ENCODE data around the gene KCNA10. TPM values are rescaled to one million over a fixed set of nuclear protein-coding genes. Genes with fewer than 3 reads are reported as not detected.

Gene KCNA10
- not detected in 2 replicates for total RNA-seq
- long read RNA-seq = 0 reads

DNA sequence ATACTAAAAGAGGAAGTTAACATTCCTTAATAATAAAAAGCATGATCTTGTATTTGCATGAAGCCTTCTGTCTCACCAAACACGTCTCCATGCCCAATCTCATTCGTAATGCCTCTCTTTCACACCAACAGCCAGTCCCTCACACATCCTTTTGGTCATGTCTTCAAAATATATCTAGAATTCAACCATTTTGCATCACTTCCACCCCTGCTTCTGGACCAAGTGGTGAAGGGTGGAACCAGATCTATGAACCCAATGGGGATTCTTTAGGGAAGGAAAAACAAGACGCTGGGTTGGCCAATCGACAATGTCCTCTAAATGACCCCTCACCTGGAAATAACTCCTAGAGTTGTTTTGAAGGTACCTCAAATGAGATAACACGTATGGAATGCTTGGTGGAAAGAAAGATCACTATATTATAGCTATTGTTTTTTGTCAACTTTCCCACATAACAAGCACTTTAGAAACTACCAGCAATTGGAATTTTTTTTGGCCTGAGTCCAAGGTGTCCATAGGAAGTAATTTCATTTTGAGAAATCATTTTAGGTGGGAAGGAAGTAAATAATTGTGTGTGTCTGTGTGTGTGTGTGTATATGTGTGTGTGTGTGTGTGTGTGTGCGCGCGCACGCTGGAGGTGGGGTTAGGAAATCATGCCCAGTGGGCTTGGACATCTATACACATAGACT lies at the start of gene KCNA10:
KCNA10 (minus strand) TSS at position 51 of the 686 bp plus-strand sequence. CDS start 388 bp downstream, outside the sequence.
- Mint-ChIP-seq H3K4me1 (ENCODE audit: low read depth) (no peaks in the 10 kb centered on the region), H3K27ac (no peak within 1 kb of the TSS), H3K36me3 (ENCODE audit: insufficient read depth) (no peaks in the 10 kb centered on the region), H3K9me3 (ENCODE audit: low read depth) (peaks cover 6% of the 10 kb centered on the region), H3K27me3 (peaks cover 29% of the 10 kb centered on the region), H3K4me3 (ENCODE audit: low read depth) (no peak within 1 kb of the TSS)
- TF ChIP-seq CTCF (IDR thresholded peaks at IDR 0.05; ENCODE audit: unreplicated experiment) = no peak
- DNase-seq (ENCODE audit: low spot score, unreplicated experiment) = no peak

DNA sequence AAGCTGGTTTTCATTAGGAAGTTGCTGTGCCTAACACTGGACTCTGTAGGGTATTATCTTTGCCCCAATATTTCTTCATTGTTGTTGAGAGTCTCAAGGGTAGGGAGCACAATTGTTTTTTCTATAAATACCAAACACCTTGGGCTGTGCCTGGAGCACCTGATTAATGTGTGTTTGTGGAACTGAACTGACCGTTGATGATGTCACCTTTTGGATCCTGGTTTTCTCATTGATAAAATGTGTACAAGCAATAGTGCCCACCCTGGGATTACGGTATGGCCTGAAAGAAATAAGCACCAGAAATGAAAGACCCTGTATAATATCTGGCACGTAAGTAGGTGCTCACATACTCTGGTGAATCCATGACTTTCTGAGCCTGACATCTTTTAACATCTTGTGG lies 47.9 kb upstream of the KCNA10 start:
- Mint-ChIP-seq H3K27me3 (peaks cover 46% of the 10 kb centered on the region), H3K4me3 (ENCODE audit: low read depth) (no peak overlapping the region), H3K4me1 (ENCODE audit: low read depth) (no peaks in the 10 kb centered on the region), H3K27ac (no peak overlapping the region), H3K9me3 (ENCODE audit: low read depth) (no peaks in the 10 kb centered on the region), H3K36me3 (ENCODE audit: insufficient read depth) (no peaks in the 10 kb centered on the region)
- no peak for DNase-seq (ENCODE audit: low spot score, unreplicated experiment)
- no peak for TF ChIP-seq CTCF (IDR thresholded peaks at IDR 0.05; ENCODE audit: unreplicated experiment)

- H3K27ac Mint-ChIP-seq = no peak overlapping the region
- H3K9me3 Mint-ChIP-seq (ENCODE audit: low read depth) = no peaks in the 10 kb centered on the region
- no peaks in the 10 kb centered on the region for H3K36me3 Mint-ChIP-seq (ENCODE audit: insufficient read depth)
- peaks cover 37% of the 10 kb centered on the region for H3K27me3 Mint-ChIP-seq
- no peak overlapping the region for H3K4me3 Mint-ChIP-seq (ENCODE audit: low read depth)
- no peaks in the 10 kb centered on the region for H3K4me1 Mint-ChIP-seq (ENCODE audit: low read depth)
- DNase-seq (ENCODE audit: low spot score, unreplicated experiment) = no peak
- TF ChIP-seq CTCF (IDR thresholded peaks at IDR 0.05; ENCODE audit: unreplicated experiment) = no peak
Measured at GRCh38 chr1:110565565-110565964, 46.6 kb upstream of the KCNA10 start.

DNA sequence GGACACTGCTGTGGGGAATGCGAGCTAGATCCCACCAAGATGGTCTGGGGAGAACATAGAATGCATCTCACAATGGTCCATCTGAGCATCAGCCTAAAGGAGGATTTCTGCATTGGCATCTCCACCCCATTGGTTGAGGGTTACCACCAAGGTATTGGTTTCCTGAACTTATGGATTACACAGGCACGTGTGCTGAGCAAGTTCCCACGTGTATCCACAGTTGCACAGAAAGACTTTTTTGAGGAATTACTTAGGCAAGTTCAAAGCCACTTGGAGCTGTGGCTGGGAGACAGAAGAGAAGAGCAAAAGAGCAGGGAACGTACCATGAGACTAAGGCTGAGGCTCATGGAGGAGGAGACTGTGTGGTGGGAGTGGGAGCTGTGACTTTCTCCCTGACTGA lies 44.1 kb upstream of the KCNA10 start:
- Mint-ChIP-seq H3K4me1 (ENCODE audit: low read depth) (no peaks in the 10 kb centered on the region), H3K9me3 (ENCODE audit: low read depth) (no peaks in the 10 kb centered on the region), H3K4me3 (ENCODE audit: low read depth) (no peak overlapping the region), H3K36me3 (ENCODE audit: insufficient read depth) (no peaks in the 10 kb centered on the region), H3K27me3 (peaks cover 35% of the 10 kb centered on the region), H3K27ac (no peak overlapping the region)
- DNase-seq (ENCODE audit: low spot score, unreplicated experiment) = no peak
- TF ChIP-seq CTCF (IDR thresholded peaks at IDR 0.05; ENCODE audit: unreplicated experiment) = no peak

DNA sequence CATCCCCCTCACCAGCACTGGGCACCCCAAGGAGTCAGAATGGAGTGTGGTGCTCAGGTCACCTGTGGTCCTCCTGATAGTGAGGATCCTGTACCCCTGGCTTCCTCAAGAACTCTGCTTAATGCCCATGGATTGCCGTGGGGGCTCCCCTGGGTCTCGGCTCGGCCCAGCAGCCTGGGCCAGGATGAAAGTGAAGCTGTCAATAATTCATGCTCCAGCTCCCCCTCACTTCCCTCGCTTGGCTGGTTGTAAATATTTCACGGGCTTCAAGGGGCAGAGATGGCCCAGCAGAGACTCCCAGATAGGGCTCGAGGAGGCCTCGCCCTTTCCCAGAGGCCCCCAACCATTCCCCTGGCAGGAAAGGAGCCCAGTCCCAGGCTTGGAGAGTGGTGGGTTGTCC lies 42.6 kb upstream of the KCNA10 start:
- DNase-seq (ENCODE audit: low spot score, unreplicated experiment) = no peak
- Mint-ChIP-seq H3K9me3 (ENCODE audit: low read depth) (no peaks in the 10 kb centered on the region), H3K36me3 (ENCODE audit: insufficient read depth) (no peaks in the 10 kb centered on the region), H3K4me3 (ENCODE audit: low read depth) (no peak overlapping the region), H3K4me1 (ENCODE audit: low read depth) (no peaks in the 10 kb centered on the region), H3K27ac (no peak overlapping the region), H3K27me3 (peaks cover 44% of the 10 kb centered on the region)
- no peak for TF ChIP-seq CTCF (IDR thresholded peaks at IDR 0.05; ENCODE audit: unreplicated experiment)
